Thoracic aorta (tissue), 2 donors: ENCODE results near the gene SLITRK3. TPM values are rescaled to one million over a fixed set of nuclear protein-coding genes. Genes with fewer than 3 reads are reported as not detected.
A peak's percentile ranks its signal among the peaks of the same experiment; 100 is the strongest.

Source experiments
- ATAC-seq: fragments of 150-250 bp; one replicate; pipeline ENCODE4 v1.8.0; 2017; ENCODE audit warnings: low read depth; ENCODE audit not compliant: insufficient number of reproducible peaks, low FRiP score
- DNase-seq: peaks from one replicate; pipeline ENCODE4 v3.0.0-alpha.2; 2020; ENCODE audit warnings: low spot score
- H3K27ac ChIP-seq, 2 donors: fragments of 200-600 bp; sonication (generic); 1 replicate in 1 of 2; 2 replicates in 1 of 2; pipeline ENCODE4 v1.5.1; 2016; ENCODE audit warnings: mild to moderate bottlenecking in 2 of 2, moderate library complexity in 2 of 2
- H3K27me3 ChIP-seq: fragments of 200-600 bp; sonication (generic); replicated peaks from 2 replicates; pipeline ENCODE4 v1.6.0; 2016; ENCODE audit warnings: mild to moderate bottlenecking; ENCODE audit not compliant: insufficient read depth
- H3K36me3 ChIP-seq: fragments of 200-600 bp; sonication (generic); one replicate; pipeline ENCODE4 v1.5.1; 2016
- H3K4me1 ChIP-seq, 2 donors: fragments of 200-600 bp; sonication (generic); 1 replicate in 1 of 2; 2 replicates in 1 of 2; pipeline versions ENCODE4 v1.5.1 to v1.6.0; 2016; ENCODE audit warnings: low read depth in 2 of 2, mild to moderate bottlenecking in 1 of 2; ENCODE audit not compliant: control insufficient read depth in 1 of 2
- H3K4me3 ChIP-seq: fragments of 200-600 bp; sonication (generic); 2 replicates; pipeline ENCODE4 v1.5.1; 2016; ENCODE audit warnings: mild to moderate bottlenecking
- H3K9me3 ChIP-seq: fragments of 200-600 bp; sonication (generic); 2 replicates; pipeline ENCODE4 v1.5.1; 2016
- total RNA-seq, 2 donors: library from RNA; depleted of rRNA; stranded (reverse); fragments of >200 nt; gene quantifications; one replicate each; pipeline versions ENCODE4 v1.1.0 to v1.2.3, GENCODE V29; 2016
- TF ChIP-seq, protein P1 (sequence below): fragments of 200-600 bp; sonication (generic); IDR thresholded peaks from one replicate; pipeline ENCODE4 v1.5.1; 2019; ENCODE audit warnings: antibody characterized with exemption

The SLITRK3 gene, protein sequence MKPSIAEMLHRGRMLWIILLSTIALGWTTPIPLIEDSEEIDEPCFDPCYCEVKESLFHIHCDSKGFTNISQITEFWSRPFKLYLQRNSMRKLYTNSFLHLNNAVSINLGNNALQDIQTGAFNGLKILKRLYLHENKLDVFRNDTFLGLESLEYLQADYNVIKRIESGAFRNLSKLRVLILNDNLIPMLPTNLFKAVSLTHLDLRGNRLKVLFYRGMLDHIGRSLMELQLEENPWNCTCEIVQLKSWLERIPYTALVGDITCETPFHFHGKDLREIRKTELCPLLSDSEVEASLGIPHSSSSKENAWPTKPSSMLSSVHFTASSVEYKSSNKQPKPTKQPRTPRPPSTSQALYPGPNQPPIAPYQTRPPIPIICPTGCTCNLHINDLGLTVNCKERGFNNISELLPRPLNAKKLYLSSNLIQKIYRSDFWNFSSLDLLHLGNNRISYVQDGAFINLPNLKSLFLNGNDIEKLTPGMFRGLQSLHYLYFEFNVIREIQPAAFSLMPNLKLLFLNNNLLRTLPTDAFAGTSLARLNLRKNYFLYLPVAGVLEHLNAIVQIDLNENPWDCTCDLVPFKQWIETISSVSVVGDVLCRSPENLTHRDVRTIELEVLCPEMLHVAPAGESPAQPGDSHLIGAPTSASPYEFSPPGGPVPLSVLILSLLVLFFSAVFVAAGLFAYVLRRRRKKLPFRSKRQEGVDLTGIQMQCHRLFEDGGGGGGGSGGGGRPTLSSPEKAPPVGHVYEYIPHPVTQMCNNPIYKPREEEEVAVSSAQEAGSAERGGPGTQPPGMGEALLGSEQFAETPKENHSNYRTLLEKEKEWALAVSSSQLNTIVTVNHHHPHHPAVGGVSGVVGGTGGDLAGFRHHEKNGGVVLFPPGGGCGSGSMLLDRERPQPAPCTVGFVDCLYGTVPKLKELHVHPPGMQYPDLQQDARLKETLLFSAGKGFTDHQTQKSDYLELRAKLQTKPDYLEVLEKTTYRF
- under 1 TPM in 1 of 2 donors, not detected in 1; 0.14 TPM for total RNA-seq

DNA sequence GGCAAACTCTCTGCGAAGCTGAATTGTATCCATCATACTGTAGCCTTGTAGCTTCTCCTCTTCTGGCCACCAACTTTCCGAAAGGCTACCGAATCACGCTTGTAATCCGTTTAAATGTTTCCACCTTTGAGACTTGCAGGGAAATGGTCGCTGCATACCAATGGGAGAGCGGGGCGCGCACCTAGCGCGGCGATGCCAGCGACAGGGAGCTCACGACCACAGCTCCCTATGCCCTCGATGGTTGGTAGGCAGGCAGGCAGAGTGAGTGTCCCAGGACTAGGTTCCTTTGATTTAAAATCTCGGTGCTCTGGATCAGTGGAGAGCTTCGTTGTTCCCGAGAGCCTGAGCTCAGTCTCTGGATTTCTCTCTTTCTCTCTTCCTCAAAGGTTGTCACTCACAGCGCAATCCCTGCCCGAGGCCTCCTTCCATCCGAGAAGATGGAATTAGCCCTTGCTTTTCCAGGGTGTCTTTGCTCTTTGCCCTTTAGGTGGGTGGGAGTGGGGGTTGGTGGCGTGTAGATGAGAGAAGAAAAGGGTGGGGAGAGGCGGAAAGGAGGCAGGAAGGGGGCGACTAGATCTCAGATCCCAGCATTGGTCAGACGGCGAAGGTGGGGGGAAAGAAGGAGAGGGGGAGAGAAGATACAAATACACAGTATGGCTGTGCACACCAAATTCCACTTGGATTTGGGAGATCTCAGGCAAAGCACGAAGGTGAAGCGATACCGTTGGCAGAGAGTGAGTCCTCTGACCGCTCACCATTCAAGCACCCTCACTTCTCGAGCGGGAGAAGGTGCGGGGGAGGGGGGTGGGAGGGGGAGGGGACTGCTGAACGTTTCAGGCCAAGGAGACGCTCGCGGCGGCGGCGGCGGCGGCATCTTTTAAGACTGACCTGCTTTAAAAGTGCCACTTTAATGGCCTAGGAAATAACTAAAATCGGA lies at the start of gene SLITRK3:
SLITRK3 (minus strand) TSS at position 745 of the 937 bp plus-strand sequence. CDS start 5,554 bp downstream, outside the sequence.
- DNase-seq (no peak), ATAC-seq (no peak)
- peaks cover 11 to 36% of the 10 kb centered on the region in 2 donors for H3K4me1 ChIP-seq
- TF ChIP-seq, protein P1, sequence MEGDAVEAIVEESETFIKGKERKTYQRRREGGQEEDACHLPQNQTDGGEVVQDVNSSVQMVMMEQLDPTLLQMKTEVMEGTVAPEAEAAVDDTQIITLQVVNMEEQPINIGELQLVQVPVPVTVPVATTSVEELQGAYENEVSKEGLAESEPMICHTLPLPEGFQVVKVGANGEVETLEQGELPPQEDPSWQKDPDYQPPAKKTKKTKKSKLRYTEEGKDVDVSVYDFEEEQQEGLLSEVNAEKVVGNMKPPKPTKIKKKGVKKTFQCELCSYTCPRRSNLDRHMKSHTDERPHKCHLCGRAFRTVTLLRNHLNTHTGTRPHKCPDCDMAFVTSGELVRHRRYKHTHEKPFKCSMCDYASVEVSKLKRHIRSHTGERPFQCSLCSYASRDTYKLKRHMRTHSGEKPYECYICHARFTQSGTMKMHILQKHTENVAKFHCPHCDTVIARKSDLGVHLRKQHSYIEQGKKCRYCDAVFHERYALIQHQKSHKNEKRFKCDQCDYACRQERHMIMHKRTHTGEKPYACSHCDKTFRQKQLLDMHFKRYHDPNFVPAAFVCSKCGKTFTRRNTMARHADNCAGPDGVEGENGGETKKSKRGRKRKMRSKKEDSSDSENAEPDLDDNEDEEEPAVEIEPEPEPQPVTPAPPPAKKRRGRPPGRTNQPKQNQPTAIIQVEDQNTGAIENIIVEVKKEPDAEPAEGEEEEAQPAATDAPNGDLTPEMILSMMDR: no peak
- peaks cover 16% of the 10 kb centered on the region for H3K27me3 ChIP-seq
- no peaks in the 10 kb centered on the region for H3K9me3 ChIP-seq
- H3K27ac ChIP-seq: no peak within 1 kb of the TSS
- H3K36me3 ChIP-seq: no peaks in the 10 kb centered on the region
- H3K4me3 ChIP-seq: peak within 1 kb of the TSS; percentile 66

DNA sequence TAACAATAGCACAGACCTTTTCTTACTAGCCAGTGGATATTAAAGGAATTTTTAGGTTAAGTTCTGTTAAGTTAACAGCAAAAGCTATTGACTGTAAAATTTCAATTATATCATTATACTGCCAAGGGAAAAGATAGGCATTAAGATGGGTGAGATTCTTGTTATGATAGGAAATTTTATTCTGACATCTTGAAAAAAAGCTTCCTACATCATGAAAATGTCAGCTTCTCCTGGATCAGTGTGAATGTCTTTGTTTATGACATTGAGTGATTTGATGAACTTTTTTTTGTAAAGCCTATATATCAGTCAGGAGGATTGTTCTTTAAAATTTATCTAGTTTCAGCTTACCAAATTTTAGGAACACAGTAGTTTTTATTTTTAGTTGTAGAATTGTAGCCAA lies 47.4 kb upstream of the SLITRK3 start:
- Histone ChIP-seq H3K27ac (no peak overlapping the region), H3K9me3 (no peaks in the 10 kb centered on the region), H3K27me3 (no peaks in the 10 kb centered on the region), H3K4me3 (no peak overlapping the region), H3K36me3 (no peaks in the 10 kb centered on the region), H3K4me1 (no peaks in the 10 kb centered on the region)
- DNase-seq: no peak
- TF ChIP-seq, protein P1: no peak
- no peak for ATAC-seq

DNA sequence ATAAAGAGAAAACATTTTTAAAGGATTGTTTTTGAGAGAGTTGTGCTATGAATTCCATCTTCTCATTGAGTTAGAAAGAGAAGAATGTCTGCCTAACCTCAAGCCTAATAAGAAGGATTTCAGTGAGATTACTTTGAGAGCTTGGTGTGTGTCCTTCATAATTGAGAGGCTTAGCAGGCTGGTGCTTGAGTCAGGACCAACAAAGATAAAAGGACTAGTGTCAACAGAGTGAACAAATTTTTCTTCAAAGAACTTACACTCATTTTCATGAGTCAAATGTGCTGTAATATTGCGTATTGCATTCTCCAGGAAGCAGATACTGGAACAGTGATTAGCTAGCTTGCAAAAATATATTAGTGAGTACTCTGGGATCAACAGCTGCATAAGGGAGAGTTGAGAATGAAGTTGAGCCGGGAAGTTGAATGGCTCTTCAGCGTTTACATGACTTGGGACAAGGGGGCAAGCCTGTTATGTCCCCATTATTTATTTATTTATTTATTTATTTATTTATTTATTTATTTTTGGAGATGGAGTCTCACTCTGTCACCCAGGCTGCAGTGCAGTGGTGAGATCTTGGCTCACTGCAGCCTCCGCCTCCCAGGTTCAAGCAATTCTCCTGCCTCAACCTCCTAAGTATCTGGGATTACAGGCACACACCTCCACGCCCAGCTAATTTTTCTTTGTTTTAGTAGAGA lies 37.5 kb upstream of the SLITRK3 start:
- TF ChIP-seq, protein P1: no peak
- ATAC-seq: no peak

DNA sequence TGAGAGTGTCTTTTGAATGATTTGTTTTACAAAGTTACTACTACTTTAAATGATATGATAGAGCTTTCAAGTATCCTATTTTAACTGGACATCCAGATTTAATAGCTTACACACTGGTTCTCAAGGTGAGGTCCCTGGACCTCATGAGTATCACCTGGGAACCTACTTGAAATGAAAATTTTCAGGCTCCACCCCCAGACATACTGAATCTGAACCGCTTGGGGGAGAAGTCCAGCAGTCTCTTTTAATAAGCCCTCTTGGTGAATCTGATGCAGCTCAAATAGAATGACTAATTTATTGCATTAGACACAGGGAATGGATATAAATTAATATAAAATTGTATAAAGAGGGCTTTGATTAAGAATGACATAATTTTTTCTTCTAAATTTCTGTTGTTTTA lies 29.4 kb upstream of the SLITRK3 start:
- no peak overlapping the region for H3K4me3 ChIP-seq
- ATAC-seq: no peak
- TF ChIP-seq, protein P1: no peak
- no peaks in the 10 kb centered on the region for H3K9me3 ChIP-seq
- no peaks in the 10 kb centered on the region for H3K4me1 ChIP-seq
- H3K36me3 ChIP-seq: no peaks in the 10 kb centered on the region
- H3K27me3 ChIP-seq: no peaks in the 10 kb centered on the region
- no peak overlapping the region for H3K27ac ChIP-seq
- no peak for DNase-seq

More for the DNA sequence above, 37.5 kb upstream of the SLITRK3 start:
- Histone ChIP-seq H3K27ac (no peak overlapping the region), H3K4me3 (no peak overlapping the region), H3K36me3 (no peaks in the 10 kb centered on the region), H3K4me1 (no peaks in the 10 kb centered on the region), H3K9me3 (no peaks in the 10 kb centered on the region), H3K27me3 (no peaks in the 10 kb centered on the region)
- DNase-seq: no peak
